Retinal pigment epithelial cell (primary cell): ENCODE results near the gene SAYSD1.

ENCODE experiments used
- DNase-seq: peaks from one replicate; pipeline ENCODE4 v3.0.0-alpha.2; 2010; ENCODE audit warnings: low read depth
- H3K4me3 ChIP-seq: 2 replicates; pipeline ENCODE4 v1.5.1; 2011; ENCODE audit warnings: mild to moderate bottlenecking, low read length, control low read depth, moderate library complexity
- TF ChIP-seq, protein P1 (sequence below): conservative IDR thresholded peaks from 2 replicates; pipeline ENCODE4 v1.5.1; 2011; ENCODE audit warnings: low read depth, low read length, control low read depth, inconsistent platforms

Gene SAYSD1, protein sequence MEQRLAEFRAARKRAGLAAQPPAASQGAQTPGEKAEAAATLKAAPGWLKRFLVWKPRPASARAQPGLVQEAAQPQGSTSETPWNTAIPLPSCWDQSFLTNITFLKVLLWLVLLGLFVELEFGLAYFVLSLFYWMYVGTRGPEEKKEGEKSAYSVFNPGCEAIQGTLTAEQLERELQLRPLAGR

DNA sequence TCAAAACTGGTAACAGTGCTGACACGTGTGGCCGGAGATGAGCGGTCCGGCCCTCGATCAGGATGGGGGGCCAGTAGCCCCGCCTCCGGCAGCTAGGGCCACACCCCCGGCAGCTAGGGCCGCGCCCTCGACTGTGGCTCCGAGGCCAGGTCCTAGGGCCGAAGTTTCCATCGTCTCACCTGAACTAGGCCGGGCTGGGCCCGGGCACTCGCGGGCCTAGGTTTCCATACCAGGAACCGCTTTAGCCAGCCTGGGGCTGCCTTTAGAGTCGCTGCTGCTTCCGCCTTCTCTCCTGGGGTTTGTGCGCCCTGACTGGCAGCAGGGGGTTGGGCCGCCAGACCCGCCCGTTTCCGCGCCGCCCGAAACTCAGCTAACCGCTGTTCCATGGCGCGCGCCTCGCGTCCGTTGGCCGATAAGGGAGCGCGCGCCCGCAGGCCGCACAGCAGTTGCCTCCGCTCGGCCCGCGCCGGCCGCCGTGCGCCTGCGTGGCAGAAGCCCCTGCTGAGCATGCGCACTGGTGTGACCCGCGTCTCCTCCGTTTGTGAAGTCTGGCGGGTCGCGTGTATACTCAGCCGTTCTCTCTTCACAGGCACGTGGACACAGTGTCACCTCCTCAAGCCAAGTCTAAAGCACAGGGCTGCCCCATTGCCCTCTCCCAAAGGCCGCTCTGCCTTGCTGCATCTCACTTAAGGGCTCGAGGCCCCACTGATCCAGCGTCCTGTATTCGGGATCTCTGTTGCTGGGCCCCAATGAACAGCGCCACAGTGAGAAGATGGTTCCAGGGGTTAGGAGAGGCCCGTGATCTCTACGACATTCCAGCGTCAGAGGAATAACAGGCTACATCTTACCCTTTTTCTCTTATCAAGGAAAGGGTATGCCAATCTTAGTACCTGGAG lies at the start of gene SAYSD1:
SAYSD1 (minus strand) TSS at position 483 of the 896 bp plus-strand sequence; CDS start at position 386, 97 bp downstream.
- peak within 1 kb of the TSS; percentile 67 for H3K4me3 ChIP-seq
- DNase-seq, result peak; percentile 53
- TF ChIP-seq, protein P1, sequence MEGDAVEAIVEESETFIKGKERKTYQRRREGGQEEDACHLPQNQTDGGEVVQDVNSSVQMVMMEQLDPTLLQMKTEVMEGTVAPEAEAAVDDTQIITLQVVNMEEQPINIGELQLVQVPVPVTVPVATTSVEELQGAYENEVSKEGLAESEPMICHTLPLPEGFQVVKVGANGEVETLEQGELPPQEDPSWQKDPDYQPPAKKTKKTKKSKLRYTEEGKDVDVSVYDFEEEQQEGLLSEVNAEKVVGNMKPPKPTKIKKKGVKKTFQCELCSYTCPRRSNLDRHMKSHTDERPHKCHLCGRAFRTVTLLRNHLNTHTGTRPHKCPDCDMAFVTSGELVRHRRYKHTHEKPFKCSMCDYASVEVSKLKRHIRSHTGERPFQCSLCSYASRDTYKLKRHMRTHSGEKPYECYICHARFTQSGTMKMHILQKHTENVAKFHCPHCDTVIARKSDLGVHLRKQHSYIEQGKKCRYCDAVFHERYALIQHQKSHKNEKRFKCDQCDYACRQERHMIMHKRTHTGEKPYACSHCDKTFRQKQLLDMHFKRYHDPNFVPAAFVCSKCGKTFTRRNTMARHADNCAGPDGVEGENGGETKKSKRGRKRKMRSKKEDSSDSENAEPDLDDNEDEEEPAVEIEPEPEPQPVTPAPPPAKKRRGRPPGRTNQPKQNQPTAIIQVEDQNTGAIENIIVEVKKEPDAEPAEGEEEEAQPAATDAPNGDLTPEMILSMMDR, result no peak

DNA sequence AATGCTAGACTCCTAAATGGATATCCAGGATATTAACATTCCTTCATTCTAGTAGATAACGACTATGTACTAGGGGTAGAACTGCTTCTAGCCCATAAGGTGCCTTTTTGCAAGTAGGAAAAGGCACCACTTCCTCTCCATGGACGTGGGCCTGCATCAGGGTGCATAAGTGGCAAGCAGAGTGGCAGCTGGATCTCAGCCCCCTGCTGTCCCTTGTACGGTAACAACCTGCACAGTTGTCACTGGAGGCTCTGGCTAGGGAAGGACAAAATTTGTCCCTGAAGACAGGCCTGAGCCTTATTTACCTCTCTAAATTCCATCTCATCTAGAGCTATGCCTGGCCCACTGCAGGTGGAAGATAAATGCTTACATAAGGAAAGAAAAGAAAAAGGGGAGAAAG lies 42.5 kb upstream of the SAYSD1 start:
- DNase-seq, result no peak
- H3K4me3 ChIP-seq, result no peak overlapping the region
- TF ChIP-seq, protein P1, result no peak

DNA sequence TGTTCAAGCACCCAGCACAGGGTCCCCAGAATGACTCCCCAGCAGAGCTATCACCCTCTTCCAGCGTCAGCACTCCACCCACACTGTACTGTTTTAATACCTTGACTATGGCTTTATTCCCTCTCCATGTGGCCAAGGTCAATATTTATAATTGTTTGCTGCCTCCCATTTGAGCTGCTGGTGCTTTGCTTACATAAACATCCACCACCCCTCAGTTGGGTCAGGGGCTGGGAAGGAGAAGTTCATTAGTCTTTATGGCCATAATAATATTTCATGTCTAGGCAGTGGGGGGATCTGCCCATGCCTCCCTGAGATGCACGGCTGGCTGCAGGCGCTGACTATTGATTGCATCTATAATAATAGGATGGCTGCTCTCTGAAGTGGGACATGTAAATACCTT lies 41.8 kb upstream of the SAYSD1 start:
- TF ChIP-seq, protein P1, result no peak

DNA sequence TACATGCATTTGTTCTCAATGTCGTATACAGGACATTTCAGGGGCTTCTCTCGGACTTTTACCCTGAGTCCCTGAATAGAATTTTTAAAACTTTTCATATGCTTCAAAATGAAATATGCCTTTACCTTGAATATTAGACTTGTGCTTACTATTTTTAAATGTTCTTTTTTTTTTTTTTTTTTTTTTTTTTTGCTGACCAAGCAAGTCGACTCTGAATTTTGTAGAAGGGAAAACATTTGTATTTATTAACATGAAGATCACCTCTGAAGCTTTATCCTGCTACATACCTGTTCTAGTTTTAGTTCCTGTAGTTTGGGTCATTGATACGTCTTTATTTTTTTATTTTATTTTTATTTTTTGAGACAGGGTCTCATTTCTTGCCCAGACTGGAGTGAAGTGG lies 39.7 kb upstream of the SAYSD1 start:
- DNase-seq, result no peak
- TF ChIP-seq, protein P1, result no peak
- no peak overlapping the region for H3K4me3 ChIP-seq

More for the DNA sequence above, 41.8 kb upstream of the SAYSD1 start:
- no peak overlapping the region for H3K4me3 ChIP-seq
- no peak for DNase-seq

DNA sequence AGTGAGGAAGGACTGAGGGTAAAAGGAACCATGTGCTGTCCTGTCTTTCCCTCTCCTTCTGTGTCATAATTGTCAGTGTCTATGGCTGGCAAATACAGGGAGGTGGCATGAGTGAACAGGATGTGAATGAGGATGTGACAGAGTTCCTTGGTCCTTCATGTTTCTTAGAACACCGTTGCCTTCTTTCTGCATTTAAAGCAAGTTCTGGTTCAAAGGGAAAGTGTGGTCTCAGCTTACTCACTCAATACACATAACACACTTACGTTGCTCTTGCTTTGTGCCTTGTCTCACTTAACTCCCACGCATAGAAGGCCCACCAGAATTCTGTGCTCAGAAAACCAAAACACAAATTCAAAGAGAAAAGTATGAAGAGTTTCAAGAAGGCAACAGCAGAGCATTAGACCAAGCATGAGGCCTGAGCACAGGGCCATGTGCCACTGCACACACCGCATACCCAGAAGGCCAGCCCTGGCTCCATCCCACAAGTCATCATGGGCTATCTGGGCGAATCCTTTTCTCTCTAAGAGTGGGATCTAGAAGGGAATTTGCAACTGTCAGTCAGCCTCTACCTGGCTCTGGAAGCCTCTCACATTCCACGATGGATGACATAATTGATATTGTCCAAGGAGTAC lies 38.9 kb upstream of the SAYSD1 start:
- TF ChIP-seq, protein P1, result no peak
- H3K4me3 ChIP-seq, result no peak overlapping the region
- DNase-seq, result no peak

DNA sequence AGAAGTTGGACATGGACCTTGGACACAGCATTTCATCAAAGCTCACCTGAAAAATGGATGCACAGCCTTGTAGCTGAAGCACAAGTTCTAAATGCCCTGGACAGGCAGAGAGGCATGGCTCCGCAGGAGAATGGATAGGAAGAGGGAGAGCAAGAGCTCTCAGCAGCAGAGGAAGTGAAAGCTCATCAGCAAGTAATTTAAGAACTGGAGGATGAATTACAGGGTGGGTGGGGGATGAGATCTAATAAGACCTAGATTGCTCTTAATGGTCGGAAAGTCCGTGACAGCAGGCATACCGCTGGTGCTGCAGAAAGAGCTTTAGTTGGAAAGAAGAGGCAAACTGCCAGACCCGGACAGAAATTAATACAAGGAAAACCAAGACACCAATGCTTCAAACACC lies 37.3 kb upstream of the SAYSD1 start:
- H3K4me3 ChIP-seq, result no peak overlapping the region
- TF ChIP-seq, protein P1, result no peak
- no peak for DNase-seq

DNA sequence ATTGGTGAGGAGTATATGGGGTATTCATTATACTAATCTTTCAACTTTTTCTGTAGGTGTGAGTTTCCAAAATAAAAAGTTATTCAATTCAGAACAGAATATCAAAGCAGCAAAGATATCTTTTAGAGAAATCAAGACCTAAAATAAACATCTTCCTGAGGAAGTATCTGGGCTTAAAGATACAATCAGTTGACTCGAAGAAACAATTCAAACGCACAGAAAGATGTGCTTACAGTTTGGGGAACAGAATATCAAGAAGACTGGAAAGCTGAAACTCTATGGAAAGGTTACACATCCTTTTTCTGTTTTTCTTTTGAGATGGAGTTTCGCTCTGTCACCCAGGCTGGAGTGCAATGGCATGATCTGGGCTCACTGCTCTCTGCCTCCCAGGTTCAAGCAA lies 36.2 kb upstream of the SAYSD1 start:
- no peak overlapping the region for H3K4me3 ChIP-seq
- no peak for DNase-seq
- TF ChIP-seq, protein P1, result no peak
